ENCODE results near the gene PPP2R5E.
A peak's percentile ranks its signal among the peaks of the same experiment; 100 is the strongest.

PPP2R5E gene

DNA sequence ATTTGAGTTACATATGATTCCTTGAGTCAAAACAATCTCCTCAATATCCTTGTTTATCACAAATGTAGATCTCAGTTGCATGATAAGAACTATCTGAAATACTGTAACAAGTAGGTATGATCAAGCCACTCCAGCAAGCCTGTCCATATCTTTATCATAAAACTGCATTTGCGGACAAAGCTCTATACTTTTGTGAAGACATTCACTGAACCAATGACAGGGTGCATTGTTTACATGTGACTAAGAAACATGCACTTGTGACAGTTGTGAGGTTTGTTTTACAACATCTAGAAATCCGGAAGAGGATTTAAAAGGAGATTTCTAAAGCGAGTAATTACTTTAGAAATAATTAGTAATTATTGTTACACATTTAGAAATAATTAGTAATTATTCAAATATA, 111.7 kb downstream of the PPP2R5E start:
- DNase-seq = no peak

DNA sequence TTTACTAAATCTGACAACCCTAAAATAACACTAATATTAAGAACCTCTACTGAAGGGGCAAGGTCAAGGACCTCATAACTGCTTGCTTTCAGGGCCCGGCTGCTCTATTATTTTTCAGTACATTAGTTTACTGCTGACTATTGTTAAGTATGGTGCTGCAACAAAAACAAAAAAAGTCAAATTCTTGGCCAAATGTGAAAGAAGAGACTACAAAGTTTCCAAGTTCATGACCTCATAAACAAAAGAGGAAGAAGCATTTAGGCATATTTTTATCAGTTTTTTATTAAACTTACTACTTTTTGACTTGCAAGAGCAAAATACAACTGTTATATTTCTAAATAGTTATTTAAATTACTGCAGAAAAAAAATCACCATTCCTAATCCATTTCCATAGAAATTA, 114.7 kb downstream of the PPP2R5E start:
- no peak for DNase-seq

DNA sequence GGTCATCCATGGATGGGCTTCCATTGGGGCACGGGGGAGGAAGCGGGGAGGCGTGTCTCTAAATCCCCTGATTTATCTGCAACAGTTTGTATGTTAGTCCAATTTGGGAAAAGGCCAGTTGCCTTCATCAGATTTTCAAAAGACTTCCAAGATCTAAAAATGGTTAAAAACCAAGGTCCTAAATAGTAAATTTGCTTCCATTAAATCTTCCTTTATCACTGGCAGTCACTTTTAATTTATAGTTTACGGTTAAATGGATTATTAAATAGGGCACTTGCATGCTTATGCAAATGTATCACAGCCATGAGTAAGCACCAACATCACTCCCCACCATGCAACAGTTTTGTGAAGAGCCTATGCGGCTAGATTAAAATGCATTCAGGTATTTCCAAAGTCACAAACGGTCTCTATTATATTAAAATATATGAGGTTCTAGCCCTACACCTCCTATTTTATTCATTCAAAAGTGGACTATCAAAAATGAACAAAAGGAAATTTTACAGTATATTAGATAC, 116.3 kb downstream of the PPP2R5E start:
- no peak for DNase-seq

DNA sequence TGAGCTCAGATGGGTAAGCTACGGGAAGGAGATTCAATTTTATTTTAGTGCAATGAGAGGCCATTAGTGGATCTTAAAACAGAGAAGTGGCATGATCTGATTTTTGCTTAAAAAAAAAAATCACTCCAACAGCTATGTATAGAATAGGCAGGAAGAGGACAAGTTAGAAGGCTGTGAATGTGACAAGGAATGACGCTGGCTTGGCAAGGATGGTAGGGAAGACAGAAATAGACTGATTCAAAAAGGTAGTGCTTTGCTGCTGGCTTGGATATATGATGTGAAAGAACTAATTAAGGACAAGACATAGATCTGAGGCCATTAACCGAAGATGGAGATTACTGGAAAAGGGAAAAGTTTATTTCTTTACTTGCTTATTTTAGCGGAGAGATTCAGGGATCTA, 119.3 kb downstream of the PPP2R5E start:
- DNase-seq = no peak

DNA sequence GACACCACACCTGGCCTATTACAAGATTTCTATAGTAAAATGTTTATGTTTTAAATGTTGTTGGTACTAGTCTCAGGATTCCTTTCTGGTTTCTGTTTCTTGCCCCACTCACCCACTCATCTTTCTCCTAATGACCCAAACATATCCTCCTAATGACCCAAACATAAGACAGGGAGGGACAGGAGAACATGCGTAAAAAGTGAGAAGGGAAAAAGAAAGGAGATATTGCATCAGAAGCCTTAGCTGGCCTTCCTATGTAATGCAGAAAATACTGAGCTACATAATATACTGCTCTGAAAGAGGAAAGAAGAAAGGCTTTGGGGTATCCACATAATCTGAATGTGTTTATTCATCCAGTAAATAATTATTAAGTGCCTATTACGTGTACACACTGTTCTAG, 119.8 kb downstream of the PPP2R5E start:
- DNase-seq = no peak

DNA sequence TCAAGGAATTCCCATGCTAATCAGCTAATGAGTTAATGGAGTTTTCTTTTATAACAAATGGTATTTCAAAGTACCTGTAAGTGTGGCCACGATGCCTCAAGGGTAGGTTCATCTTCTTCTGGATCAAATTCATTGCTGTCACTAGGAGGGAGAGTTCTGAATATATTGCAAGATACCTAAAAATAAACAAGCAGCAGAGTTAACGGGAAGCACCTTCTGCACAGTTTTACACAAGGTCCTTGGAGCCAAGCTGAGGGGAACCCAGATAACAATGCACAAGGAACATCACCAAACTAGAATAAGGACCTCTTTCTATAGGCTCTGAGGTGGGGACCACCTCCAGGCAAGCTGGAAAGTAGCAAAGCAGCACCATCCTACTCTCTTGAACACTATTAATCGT, 121.3 kb downstream of the PPP2R5E start:
- DNase-seq = no peak

DNA sequence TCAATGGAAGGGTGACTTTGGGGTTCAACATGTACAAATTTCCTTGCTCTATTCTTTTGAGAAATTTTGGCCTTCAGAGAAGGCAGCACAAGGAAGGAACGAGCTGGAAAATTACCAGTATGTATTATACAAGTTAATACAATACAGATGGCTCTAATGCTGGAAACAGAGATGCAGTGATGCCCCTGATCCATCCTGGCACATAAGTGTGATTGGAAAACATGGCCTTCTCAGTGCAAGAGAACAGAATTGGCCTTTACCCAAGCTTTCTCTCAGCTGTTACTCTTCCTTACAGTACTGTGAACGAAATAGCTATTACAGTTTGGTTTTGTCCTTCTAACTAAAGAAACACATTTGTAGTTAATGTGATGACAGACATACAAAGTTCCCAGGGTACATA, 122.0 kb downstream of the PPP2R5E start:
- no peak for DNase-seq

DNA sequence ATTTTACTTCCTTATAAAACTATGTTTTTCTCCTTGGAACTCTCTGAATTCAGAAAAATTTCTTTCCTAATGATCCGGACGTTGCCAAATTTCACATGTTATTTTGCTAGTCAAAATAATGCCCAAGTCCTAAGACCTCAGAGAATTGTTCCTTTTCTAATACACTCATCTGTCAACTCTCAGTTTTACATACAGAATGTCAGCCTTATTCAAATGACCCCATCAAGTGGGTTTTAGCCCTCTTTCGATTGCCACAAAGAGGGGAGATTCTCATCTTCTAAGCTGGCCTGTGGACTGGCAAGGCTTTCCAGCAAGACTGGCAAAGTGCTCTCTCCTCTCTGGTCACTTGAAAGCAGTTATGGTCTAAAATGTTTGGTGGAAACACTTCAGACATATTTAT, 125.2 kb downstream of the PPP2R5E start:
- DNase-seq = no peak

DNA sequence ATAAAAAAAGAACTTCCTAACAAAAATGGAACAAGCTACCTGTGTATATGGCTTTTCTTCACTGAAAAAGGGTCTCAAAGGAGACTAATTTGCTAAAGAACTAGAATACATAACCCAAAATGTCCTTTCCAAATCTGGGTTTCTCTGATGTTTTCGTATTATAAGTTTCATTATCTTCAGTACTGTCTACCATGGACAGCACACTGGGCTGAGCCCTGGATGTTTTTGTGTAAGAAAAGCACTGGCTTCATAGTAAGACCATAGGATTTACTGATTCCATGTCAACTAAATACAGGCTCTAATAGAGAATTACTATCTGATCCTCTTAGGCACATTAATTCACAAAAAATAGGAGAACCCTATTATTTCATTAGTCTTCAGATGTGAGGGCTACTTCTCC, 130.2 kb downstream of the PPP2R5E start:
- no peak for DNase-seq

DNA sequence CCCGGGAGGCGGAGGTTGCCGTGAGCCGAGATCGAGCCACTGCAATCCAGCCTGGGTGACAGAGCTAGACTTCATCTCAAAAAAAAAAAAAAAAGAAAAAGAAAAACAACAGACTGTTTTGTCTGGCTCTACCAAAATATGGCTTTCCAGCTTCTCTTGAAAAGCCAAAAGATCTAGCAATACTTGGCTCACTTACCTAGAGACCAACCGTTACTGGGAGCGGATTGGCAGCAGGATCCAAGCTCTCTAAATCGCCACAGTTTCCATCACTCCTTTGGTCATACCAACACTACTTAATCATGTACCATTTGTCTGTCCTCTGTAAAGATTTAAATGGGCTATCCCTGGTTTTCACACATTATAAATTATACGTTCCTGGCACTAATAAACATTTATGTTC, 136.8 kb downstream of the PPP2R5E start:
- DNase-seq = no peak

DNA sequence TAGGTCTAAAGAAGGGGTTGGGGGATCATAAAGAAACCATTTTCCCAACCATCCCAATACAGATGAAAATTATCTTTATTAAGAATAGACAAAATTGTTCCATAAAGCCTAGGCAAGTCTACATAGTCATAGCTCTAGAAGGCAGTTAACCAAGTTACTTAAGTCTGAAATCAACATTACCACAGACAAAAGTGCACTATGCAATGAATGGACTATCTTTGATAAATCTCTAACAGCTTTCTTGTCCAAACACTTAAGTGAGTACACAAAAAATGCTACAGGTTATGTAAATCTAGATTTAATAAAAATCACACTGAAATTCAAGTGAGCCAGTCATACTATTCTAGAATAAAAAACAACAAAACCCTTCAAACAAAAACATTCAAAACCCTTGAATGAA, 137.5 kb downstream of the PPP2R5E start:
- DNase-seq = no peak

DNA sequence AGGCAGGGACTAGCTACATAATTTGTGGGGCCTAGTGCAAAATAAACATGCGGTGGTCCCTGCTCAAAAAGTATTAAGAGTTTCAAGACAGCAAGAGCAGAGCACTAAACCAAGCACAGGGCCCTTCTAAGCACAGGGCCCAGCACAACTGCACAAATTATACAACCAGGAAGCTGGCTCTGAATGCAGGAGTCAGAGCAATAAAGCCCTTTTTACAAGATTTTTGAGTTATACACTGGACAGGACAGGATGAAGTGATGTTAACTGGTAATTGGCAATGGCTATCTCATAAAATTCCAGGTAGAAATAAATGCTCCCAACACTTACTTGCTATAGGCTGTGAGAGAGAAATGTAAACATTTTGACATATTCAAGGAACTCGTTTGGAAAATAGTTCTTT, 138.3 kb downstream of the PPP2R5E start:
- DNase-seq = no peak

DNA sequence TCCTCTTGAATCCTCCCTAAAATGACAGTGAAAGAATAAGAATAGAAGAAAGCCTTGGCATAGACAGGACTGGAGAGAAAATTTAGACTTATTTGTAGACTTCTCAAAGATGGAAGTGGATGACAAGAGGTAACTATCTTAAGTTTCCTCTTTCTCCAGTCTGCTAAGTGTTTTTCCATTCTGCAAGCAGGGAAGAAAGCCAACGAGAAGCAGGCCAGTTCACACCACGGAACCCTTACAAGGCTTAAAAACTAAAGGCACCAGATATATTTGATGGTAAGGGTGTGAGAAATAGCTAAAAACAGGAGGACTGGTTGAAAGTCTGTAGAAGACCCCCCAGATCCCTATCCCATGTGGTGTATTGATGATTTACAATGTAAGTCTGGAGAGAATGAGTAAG, 141.5 kb downstream of the PPP2R5E start:
- no peak for DNase-seq

DNA sequence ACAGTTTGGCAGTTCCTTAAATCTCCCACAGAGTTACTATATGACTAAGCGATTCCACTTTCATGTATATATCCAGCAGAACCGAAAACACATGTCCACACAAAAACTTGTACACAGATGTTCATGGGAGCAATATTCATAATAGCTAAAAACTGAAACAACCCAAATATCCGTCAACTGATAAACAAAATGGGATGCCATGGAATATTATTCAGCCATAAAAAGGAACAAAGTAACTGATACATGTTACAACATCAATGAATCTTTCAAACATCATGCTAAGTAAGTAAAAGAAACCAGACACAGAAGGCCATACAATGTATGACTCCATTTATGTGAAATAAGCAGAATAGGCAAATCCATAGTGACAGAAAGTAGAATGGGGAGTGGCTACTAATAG, 144.2 kb downstream of the PPP2R5E start:
- no peak for DNase-seq

DNA sequence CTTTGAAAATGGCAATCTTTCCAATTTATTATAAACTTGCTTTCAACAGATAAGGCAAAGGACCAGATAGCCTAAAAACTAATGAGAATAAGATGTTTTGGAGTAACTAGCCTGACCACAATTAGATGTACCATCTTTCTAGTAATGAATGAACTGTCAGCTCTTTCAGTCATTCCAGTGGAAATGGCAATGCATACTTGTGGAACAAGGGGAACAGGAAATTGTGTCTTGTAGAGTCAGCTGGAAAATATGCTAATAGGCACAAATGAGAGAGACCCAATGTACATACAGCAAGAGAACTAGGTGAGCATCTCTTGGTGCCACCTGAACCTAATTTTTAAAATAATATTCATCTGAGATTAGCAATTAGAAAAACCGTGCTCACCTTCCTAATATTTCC, 148.3 kb downstream of the PPP2R5E start:
- DNase-seq = no peak

DNA sequence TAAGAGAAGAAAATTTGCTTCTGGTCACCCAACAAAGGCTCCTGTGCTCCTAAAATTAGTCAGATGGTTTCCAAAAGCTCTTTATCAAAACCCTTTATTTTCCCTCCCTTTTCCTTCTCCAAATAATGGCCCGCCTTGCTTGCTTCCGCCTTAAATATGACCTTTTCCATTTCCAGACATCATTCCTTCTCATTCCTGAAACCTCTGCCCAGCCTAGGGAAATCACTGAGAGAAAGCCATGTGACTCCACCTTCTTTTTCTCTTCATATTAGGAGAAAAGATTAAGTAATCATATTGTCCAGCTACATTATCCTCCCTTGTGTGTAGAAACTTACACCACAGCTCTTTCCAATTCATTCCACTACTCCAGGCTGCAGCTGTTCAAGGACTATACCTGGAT, 148.7 kb downstream of the PPP2R5E start:
- no peak for DNase-seq

DNA sequence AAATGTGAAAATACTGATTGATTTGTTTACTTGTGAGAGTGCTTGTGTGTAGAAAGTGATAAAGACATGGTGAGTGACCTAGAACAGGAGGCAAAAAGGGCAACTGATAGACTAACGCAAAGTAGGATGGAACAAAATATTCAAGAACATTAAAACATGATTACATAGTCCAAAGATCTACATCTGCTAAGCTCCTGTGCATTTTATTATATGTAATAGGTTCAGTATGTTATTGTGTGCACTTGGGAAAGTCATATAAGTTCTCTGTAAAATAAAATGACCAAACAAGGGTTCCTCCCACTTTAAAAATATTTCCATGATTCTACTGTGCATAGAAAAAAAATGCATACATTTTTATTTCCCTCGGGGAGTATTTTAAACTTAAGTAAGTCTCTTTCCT, 150.2 kb downstream of the PPP2R5E start:
- DNase-seq = no peak

DNA sequence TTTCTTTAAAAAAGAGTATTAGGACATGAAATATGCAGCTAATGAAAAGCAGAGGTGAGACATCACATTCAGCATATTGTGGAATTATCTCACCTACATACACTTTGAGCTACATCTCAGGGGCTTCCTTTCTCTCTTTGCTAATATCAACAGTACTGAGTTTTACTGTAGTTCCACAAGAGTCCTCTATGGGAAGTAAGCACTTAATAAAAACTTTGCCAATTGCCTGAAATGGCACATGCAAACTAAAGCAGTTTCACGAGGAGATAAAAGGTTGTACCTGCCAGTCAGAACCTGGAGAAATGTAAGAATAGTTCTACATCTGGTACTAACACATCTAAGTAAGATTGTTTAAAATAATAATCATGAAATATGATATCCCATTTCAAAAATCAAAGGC, 150.9 kb downstream of the PPP2R5E start:
- DNase-seq = no peak

DNA sequence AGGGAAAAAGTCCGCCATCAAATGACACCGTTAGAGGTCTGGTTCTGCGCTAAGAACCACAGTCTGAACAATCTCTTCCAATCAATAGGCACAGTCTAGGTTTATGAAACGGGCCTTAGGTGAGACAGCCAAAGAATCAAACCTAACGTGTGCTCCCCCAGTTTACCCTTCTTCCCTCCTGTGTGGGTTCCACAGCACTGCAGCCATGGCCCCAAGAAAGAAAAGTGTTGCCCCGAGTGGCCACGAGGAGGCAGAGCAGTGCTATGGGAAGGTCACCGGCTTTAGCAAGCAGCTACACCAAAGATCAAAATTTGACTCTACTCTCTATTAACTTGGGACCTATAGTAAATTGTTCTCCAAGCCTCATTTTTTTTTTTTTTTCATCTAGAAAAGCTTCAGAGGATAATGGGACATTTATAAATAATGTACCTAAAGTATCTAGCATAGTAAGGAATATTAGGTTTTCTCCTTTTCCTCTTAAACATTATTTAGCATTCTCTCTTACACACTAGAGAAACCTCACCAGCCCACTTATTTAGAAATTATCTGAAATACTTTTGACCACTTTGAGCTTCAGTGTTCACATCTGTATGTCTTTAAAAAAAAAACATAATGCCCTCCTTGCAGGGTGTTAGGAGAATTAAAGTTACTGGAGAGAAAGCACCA, 154.3 kb downstream of the PPP2R5E start:
- peak; percentile 0 for DNase-seq

DNA sequence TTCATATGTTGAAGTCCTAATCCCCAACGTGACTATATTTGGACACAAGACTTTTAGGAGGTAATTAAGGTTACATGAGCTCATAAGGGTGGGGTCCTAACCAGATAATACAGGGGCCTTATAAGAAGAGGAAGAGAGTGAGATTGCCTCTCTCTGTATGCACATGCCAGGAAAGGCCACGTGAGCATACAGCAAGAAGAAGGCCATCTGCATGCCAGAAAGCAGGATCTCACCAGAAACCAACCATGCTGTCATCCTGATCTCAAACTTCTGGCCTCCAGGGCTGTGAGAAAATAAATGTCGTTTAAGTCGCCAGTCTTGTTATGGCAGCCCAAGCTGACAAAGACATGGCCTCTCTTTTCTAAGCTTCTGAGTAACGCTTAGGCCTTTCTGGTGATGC, 155.5 kb downstream of the PPP2R5E start:
- no peak for DNase-seq

DNA sequence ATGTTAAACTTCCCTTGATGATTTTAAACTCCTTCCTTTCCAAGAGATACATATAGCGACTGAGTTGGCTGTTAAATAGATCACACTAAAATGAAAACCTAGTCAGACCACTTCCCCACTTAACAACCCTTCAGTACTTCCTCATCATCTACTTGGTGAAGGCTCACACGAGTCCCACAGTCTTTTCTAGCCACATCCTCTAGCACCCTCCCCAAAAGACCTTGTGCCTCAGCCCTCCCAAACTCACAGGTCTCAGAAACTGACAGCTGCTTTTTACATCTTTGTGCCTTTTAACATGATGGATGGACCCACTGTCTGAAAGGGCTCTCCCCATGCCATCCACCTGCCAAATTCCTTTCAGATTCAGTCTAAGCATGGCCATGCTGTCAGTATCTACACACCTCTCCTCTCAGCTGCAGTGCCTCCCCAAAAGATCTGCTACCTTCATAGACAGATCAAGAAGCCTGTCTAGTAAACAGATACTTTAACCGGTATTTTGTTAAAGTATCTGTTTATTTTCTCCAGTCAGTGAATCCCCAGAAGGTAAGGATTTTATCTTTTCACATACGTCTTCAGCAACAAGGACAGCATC, 159.3 kb downstream of the PPP2R5E start:
- DNase-seq = no peak

DNA sequence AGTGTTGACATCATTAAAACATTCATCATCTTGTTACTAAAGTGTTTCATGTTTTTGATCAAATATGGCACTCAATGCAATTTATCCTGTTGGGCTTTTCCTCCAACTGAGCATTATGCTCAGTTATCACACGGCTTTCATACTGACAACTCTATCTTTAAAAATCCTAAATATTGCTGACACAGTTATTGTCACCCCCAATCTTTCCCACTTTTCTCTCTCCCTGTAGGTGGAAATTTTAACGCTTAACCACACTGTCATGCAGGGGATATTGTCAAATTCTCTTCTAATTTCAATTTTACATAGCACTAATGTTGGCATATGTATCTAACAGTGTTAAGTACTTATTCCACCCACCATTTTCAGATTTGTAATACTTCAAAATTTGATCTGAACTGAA, 164.7 kb downstream of the PPP2R5E start:
- no peak for DNase-seq

DNA sequence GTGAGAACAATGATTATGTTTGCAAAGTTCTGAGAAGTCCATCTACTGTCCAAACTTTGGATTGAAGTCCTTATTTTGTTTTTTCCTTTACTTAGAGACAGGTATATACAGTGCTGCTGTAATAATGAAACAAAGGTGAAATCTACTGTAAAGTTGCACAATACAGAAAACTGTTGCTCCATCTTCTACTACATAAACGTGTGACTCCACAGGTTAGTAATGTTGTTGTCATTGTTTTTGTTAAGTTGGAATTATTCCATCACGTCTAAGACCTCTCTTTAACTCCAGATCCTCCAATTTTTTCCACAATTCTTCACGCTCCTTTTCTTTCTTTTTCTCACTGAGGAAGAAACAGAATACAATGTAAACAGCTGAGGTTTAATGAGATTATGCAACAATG, 167.4 kb downstream of the PPP2R5E start:
- DNase-seq = no peak

DNA sequence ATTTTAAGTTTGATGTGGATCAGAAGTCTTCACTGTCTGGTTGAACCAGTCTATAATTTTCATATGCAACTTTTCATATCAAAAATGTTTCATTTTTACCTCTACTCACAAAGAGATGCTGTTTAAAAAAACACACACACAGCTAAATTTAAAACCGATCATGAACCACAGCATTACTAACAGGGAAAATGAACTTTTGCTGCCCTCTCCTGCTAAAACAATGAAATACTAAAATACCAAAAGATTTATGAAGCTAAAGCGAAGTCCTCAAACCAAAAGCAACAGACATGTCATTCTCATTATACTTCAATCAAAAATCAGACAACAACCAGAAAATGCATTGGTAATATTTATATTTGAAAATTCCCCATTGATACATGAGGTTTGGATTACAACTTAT, 171.6 kb downstream of the PPP2R5E start:
- DNase-seq = peak; percentile 2

DNA sequence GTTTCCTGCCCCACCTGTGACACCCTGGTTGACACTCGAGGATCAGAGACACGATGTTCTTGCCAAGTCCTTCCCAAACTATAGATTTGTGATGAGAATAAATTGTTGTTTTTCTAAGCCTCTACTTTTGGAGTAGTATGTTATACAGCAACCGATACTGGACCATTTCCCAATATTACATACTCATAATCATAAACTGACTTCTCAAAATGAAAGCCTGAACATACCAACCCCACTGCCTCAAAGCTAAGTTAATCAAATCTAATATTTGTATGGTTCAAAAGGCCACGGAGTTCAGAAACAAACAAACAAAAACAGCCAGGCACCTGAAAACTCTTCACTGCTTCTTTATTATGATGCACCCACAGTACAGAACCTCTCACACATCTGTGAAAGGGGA, 172.1 kb downstream of the PPP2R5E start:
- no peak for DNase-seq
